Measurements from ENCODE around the gene HINT1. TPM values are rescaled to one million over a fixed set of nuclear protein-coding genes. Genes with fewer than 3 reads are reported as not detected.

HINT1 gene
- total and polyA plus RNA-seq, 2 of the 4 experiments (the other 2 are of a cell fraction), result 179 to 352 TPM

- Histone ChIP-seq H3K56ac (ENCODE audit: extremely low read depth, insufficient read depth, low read length) (peak overlapping the region; percentile 78; the same call in 1 of the 2 replicates), H4K91ac (ENCODE audit: insufficient read depth, low read depth, low read length) (peak overlapping the region; percentile 67), H3K36me3 (ENCODE audit: control insufficient read depth, insufficient read depth, low read length) (no peaks in the 10 kb centered on the region), H3K27me3 (ENCODE audit: control insufficient read depth, insufficient read depth, low read length) (no peaks in the 10 kb centered on the region), H2BK5ac (ENCODE audit: low read depth, low read length, poor library complexity, severe bottlenecking) (peak overlapping the region; percentile 70), H2AK5ac (ENCODE audit: low read depth, low read length) (no peak overlapping the region), H3K14ac (replicated peaks; ENCODE audit: low read depth, low read length) (peak overlapping the region; percentile 91), H3K23ac (ENCODE audit: low read depth, low read length) (peak overlapping the region; percentile 77), H3K4ac (ENCODE audit: low read depth, low read length) (peak overlapping the region; percentile 69), H3K9ac (ENCODE audit: low read depth, low read length) (peak overlapping the region; percentile 82), H3K4me3 (ENCODE audit: insufficient read depth, low read depth, low read length) (peak overlapping the region; percentile 56), H2BK20ac (ENCODE audit: low read depth, low read length) (no peak overlapping the region), H3K4me2 (ENCODE audit: low read depth, low read length) (peak overlapping the region; percentile 79), H4K8ac (ENCODE audit: low read depth in 2 of 2, low read length in 2 of 2) (peak overlapping the region; percentile 86 to 98), H4K5ac (ENCODE audit: low read depth, low read length) (peak overlapping the region; percentile 55), H3K18ac (ENCODE audit: low read depth, low read length) (no peak overlapping the region; the same call in 1 of the 2 replicates), H2BK15ac (ENCODE audit: low read depth, low read length) (no peak overlapping the region), H3K27ac (ENCODE audit: insufficient read depth, low read length) (peak overlapping the region; percentile 6; the same call in 1 of the 2 replicates), H3K79me1 (ENCODE audit: low read depth in 1 of 2, low read length in 2 of 2) (peaks cover 6 to 12% of the 10 kb centered on the region in 2 experiments), H2BK120ac (ENCODE audit: low read depth, low read length) (0 out of 2 replicates have a peak overlapping the region, but pooled peaks have one; percentile 30), H3K9me3 (ENCODE audit: control insufficient read depth, insufficient read depth, low read length) (no peaks in the 10 kb centered on the region), H3K9me1 (ENCODE audit: insufficient read depth, low read length) (peaks cover 2% of the 10 kb centered on the region; the same call in 1 of the 2 replicates), H4K20me1 (ENCODE audit: insufficient read depth, low read length) (no peaks in the 10 kb centered on the region), H2AFZ (replicated peaks; ENCODE audit: low read length, poor library complexity) (peak overlapping the region; percentile 80), H3K4me1 (ENCODE audit: control insufficient read depth, insufficient read depth, low read length) (0 out of 2 replicates have a peak, but pooled peaks cover 2% of the 10 kb centered on the region), H2AK9ac (replicated peaks; ENCODE audit: low read depth, low read length, poor library complexity) (no peak overlapping the region)
- whole genome bisulfite sequencing, 2 experiments (ENCODE audit: extremely low coverage in 2 of 2, insufficient read length in 1 of 2), result 100% methylated on average over 1 of the region's 16 CpGs; no CpG with 5 or more reads in 1 of the 2 experiments
- TF ChIP-seq FOS (IDR thresholded peaks at IDR 0.05; ENCODE audit: low read depth, low read length) (no peak), CHD1 (IDR thresholded peaks at IDR 0.05; ENCODE audit: low read depth, low read length) (no peak), RCOR1 (IDR thresholded peaks at IDR 0.05; ENCODE audit: insufficient replicate concordance, low read length) (no peak), POLR2A (IDR thresholded peaks at IDR 0.05; ENCODE audit: low read depth, low read length) (no peak), NFE2L2 (IDR thresholded peaks at IDR 0.05; ENCODE audit: low read depth, low read length) (0 out of 2 replicates have a peak, but pooled peaks have one; percentile 37), USF2 (IDR thresholded peaks at IDR 0.05; ENCODE audit: low read depth, low read length) (no peak), BHLHE40 (IDR thresholded peaks at IDR 0.05; ENCODE audit: low read depth, low read length) (no peak), SMC3 (IDR thresholded peaks at IDR 0.05; ENCODE audit: low read depth, low read length) (no peak)
- intact Hi-C loops (cut with micrococcal nuclease) (no loop called here), dilution Hi-C loops (cut with HindIII; ENCODE audit: low sequenced_read_pairs, unreplicated experiment) (no loop called here), in situ Hi-C loops (cut with MboI; ENCODE audit: low sequenced_read_pairs) (loop anchor here (10.0 kb wide), 2 partner anchors 105 to 215 kb away; no protein-coding TSS in a partner anchor)
- ChIA-PET CTCF (no interaction called here), POLR2A (ENCODE audit: unreplicated experiment) (no interaction called here)
- BruUV-seq (replicated peaks), result no TSS peak
- no peak for ATAC-seq (ENCODE audit: low read depth)
- DNase-seq, result no peak
Observed at GRCh38 chr5:131169810-131170539, 4.9 kb upstream of the HINT1 start.
